HepG2 (cell line): ENCODE measurements around the gene EXOC3L4. TPM values are rescaled to one million over a fixed set of nuclear protein-coding genes. Genes with fewer than 3 reads are reported as not detected.
A peak's percentile ranks its signal among the peaks of the same experiment; 100 is the strongest.

Experiments
- ATAC-seq: fragments of 200-7000 bp; cut with Tn5 transposase; 3 replicates; pipeline ENCODE4 v1.9.1; 2020; ENCODE audit warnings: mild to moderate bottlenecking, moderate library complexity
- BruUV-seq: library from RNA; stranded (reverse); fragments of 400-500 nt; replicated peaks from 2 replicates; lab custom pipeline; 2021; lab: Mats Ljungman, UMichigan
- CTCF ChIA-PET: fragments of 300-600 bp; formaldehyde crosslinking; extraction: SDS; loops from one replicate; lab custom pipeline; 2021; ENCODE audit warnings: low total read pairs, inconsistent platforms, low intra/inter-chr PET ratio; lab: Yijun Ruan, JAX
- POLR2A ChIA-PET: fragments of 350-600 bp; sonication (Branson Sonifier 250); formaldehyde crosslinking; loops from one replicate; lab custom pipeline; 2020; ENCODE audit warnings: antibody characterized with exemption, inconsistent platforms; lab: Yijun Ruan, JAX
- DNase-seq: peaks from one replicate; pipeline ENCODE4 v3.0.0-alpha.2; 2015; ENCODE audit warnings: low spot score
- FAIRE-seq: peaks from 3 replicates; lab custom pipeline; 2011; peaks lifted over from hg19 to GRCh38; lab: Jason Lieb, UNC
- H2AFZ ChIP-seq: one replicate; pipeline ENCODE4 v1.6.1; 2011; ENCODE audit warnings: low read length, inconsistent platforms
- H3K27ac ChIP-seq: fragments of 300-600 bp; 3 replicates; pipeline ENCODE4 v1.8.0; 2011; ENCODE audit warnings: mixed run types, mild to moderate bottlenecking, mixed read lengths, low read length, inconsistent platforms; ENCODE audit not compliant: insufficient read depth; ENCODE audit errors: extremely low read length
- H3K27me3 ChIP-seq, 2 experiments: fragments of 200-600 bp in 1 of 2; 2 replicates in 1 of 2; 3 replicates in 1 of 2; pipeline versions ENCODE4 v1.6.0 to v1.8.0; 2011; ENCODE audit warnings: low read length in 2 of 2, mild to moderate bottlenecking in 2 of 2, moderate library complexity in 2 of 2, inconsistent platforms in 1 of 2; ENCODE audit not compliant: insufficient read depth in 2 of 2, control insufficient read depth in 1 of 2
- H3K36me3 ChIP-seq, 2 experiments: fragments of 200-600 bp in 1 of 2; replicated peaks in 1 of 2; 2 replicates in 1 of 2; 3 replicates in 1 of 2; pipeline versions ENCODE4 v1.5.1 to v1.8.0; 2011; ENCODE audit warnings: low read length in 2 of 2, inconsistent platforms in 1 of 2; ENCODE audit not compliant: insufficient read depth in 2 of 2, control insufficient read depth in 1 of 2
- H3K4me1 ChIP-seq: 2 replicates; pipeline ENCODE4 v1.5.1; 2012; ENCODE audit warnings: low read length, inconsistent platforms; ENCODE audit not compliant: insufficient read depth
- H3K4me2 ChIP-seq: 2 replicates; pipeline ENCODE4 v1.6.0; 2011; ENCODE audit warnings: low read depth, low read length, inconsistent platforms
- H3K4me3 ChIP-seq, 3 experiments: fragments of 200-600 bp in 1 of 3; sonication (generic), shearing (Covaris generic) in 1 of 3; replicated peaks in 1 of 3; 2 replicates each; pipeline ENCODE4 v1.5.1; 2011 to 2016; ENCODE audit warnings: low read length in 3 of 3, inconsistent platforms in 2 of 3, low read depth in 2 of 3, mild to moderate bottlenecking in 2 of 3, control low read depth in 1 of 3, mixed read lengths in 1 of 3; ENCODE audit not compliant: insufficient read depth in 1 of 3
- H3K79me2 ChIP-seq: one replicate; pipeline ENCODE4 v1.6.1; 2011; ENCODE audit warnings: low read length, inconsistent platforms; ENCODE audit not compliant: insufficient read depth
- H3K9ac ChIP-seq: 2 replicates; pipeline ENCODE4 v1.6.0; 2011; ENCODE audit warnings: mild to moderate bottlenecking, low read depth, low read length, inconsistent platforms; ENCODE audit not compliant: insufficient read depth
- H3K9me3 ChIP-seq: 2 replicates; pipeline ENCODE4 v1.5.1; 2012; ENCODE audit warnings: mild to moderate bottlenecking, low read length
- H4K20me1 ChIP-seq: 2 replicates; pipeline ENCODE4 v1.6.0; 2011; ENCODE audit warnings: inconsistent platforms, mild to moderate bottlenecking, low read length, moderate library complexity; ENCODE audit not compliant: insufficient read depth
- AGO2 ChIP-seq: fragments of 200-400 bp; formaldehyde crosslinking; optimal IDR thresholded peaks from 2 replicates; pipeline ENCODE3; 2017; ENCODE audit warnings: mild to moderate bottlenecking, low read depth, low read length, moderate library complexity
- IKZF5 ChIP-seq: IDR thresholded peaks from 2 replicates; pipeline ENCODE4 v1.6.1; 2018; ENCODE audit warnings: missing genetic modification reagents, mild to moderate bottlenecking, missing compliant biosample characterization
- ISL2 ChIP-seq: sonication (generic); formaldehyde crosslinking; IDR thresholded peaks from 2 replicates; pipeline ENCODE4 v1.5.0; 2020; ENCODE audit warnings: missing genetic modification reagents
- MTF2 ChIP-seq: sonication (generic); formaldehyde crosslinking; IDR thresholded peaks from 2 replicates; pipeline ENCODE4 v1.5.0; 2020; ENCODE audit warnings: missing genetic modification reagents, borderline replicate concordance
- NAIF1 ChIP-seq: sonication (generic); formaldehyde crosslinking; IDR thresholded peaks from 2 replicates; pipeline ENCODE4 v1.5.0; 2020; ENCODE audit warnings: mild to moderate bottlenecking, missing genetic modification reagents, borderline replicate concordance
- NFKB2 ChIP-seq: sonication (generic); formaldehyde crosslinking; IDR thresholded peaks from 2 replicates; pipeline ENCODE4 v1.4.0; 2020; ENCODE audit warnings: missing genetic modification reagents, borderline replicate concordance
- RCOR2 ChIP-seq: IDR thresholded peaks from 2 replicates; pipeline ENCODE4 v1.6.1; 2016; ENCODE audit warnings: missing biosample characterization, missing genetic modification reagents
- SATB2 ChIP-seq: sonication (generic); formaldehyde crosslinking; IDR thresholded peaks from 2 replicates; pipeline ENCODE4 v1.5.0; 2020; ENCODE audit warnings: missing genetic modification reagents
- SIN3A ChIP-seq: IDR thresholded peaks from 2 replicates; pipeline ENCODE4 v1.6.1; 2011; ENCODE audit warnings: low read depth, mild to moderate bottlenecking, control low read depth, low read length, borderline replicate concordance
- TCF7 ChIP-seq: sonication (generic); IDR thresholded peaks from 2 replicates; pipeline ENCODE4 v1.6.1; 2016; ENCODE audit warnings: antibody characterized with exemption, low read depth
- ZKSCAN8 ChIP-seq: IDR thresholded peaks from 2 replicates; pipeline ENCODE4 v1.6.1; 2016; ENCODE audit warnings: borderline replicate concordance, missing genetic modification reagents, missing compliant biosample characterization
- ZNF10 ChIP-seq: sonication (generic); formaldehyde crosslinking; IDR thresholded peaks from 2 replicates; pipeline ENCODE4 v1.4.0; 2020; ENCODE audit warnings: mild to moderate bottlenecking, low read depth, missing genetic modification reagents, borderline replicate concordance
- ZNF124 ChIP-seq: sonication (generic); formaldehyde crosslinking; IDR thresholded peaks from 2 replicates; pipeline ENCODE4 v1.4.0; 2020; ENCODE audit warnings: missing genetic modification reagents
- ZNF230 ChIP-seq: sonication (generic); formaldehyde crosslinking; IDR thresholded peaks from 2 replicates; pipeline ENCODE4 v1.4.0; 2020; ENCODE audit warnings: mild to moderate bottlenecking, missing genetic modification reagents
- ZNF354B ChIP-seq: sonication (generic); formaldehyde crosslinking; IDR thresholded peaks from 2 replicates; pipeline ENCODE4 v1.8.0; 2022; ENCODE audit warnings: mild to moderate bottlenecking, missing genetic modification reagents
- ZNF746 ChIP-seq: sonication (generic); formaldehyde crosslinking; IDR thresholded peaks from 2 replicates; pipeline ENCODE4 v1.8.0; 2022; ENCODE audit warnings: mild to moderate bottlenecking, missing genetic modification reagents
- WGBS: methylation state at CpG from one replicate; pipeline ENCODE4 v1.1.6; 2017; ENCODE audit warnings: low lambda C conversion rate; 5-methylcytosine and 5-hydroxymethylcytosine counted together
- in situ Hi-C: cut with HindIII; loops from 2 replicates; pipeline ENCODE4 v1.10.0; 2017; ENCODE audit warnings: low pct_unique_long_range_greater_than_20kb; ENCODE audit not compliant: extremely low pct_ligation_motif_present
- intact Hi-C: fragments of 100-400 bp; cut with micrococcal nuclease; formaldehyde crosslinking; loops from one replicate; pipeline ENCODE4 v1.10.0; 2022; ENCODE audit not compliant: unreplicated experiment
- polyA plus RNA-seq, 8 experiments: library from polyadenylated mRNA; depleted of rRNA in 3 of 8; stranded (reverse) in 7 of 8; unstranded in 1 of 8; fragments of >200 nt; fragmentation: Illumina TruSeq in 4 of 8; extraction: Trizol in 4 of 8; gene quantifications; 2 replicates each; pipeline versions ENCODE4 v1.2.1 to v1.2.3, GENCODE V29; 2011 to 2016; ENCODE audit warnings: low read depth in 4 of 8, missing spikeins in 1 of 8, mixed read lengths in 1 of 8; ENCODE audit not compliant: insufficient read depth in 1 of 8
- total RNA-seq, 5 experiments: library from RNA; depleted of rRNA; stranded (reverse); fragments of >200 nt; fragmentation: Illumina TruSeq; extraction: Trizol; gene quantifications; 2 replicates each; pipeline ENCODE4 v1.2.3, GENCODE V29; 2016; ENCODE audit warnings: low read depth in 1 of 5
- TF ChIP-seq, protein P1 (sequence below): sonication (generic); formaldehyde crosslinking; IDR thresholded peaks from 2 replicates; pipeline ENCODE4 v1.8.1; 2023; ENCODE audit warnings: mild to moderate bottlenecking, inconsistent platforms, moderate library complexity, missing genetic modification reagents, borderline replicate concordance
- TF ChIP-seq, protein P2 (sequence below): sonication (generic); formaldehyde crosslinking; IDR thresholded peaks from 2 replicates; pipeline ENCODE4 v1.4.0; 2020; ENCODE audit warnings: mild to moderate bottlenecking, missing genetic modification reagents
- TF ChIP-seq, protein P3 (sequence below): sonication (generic); formaldehyde crosslinking; IDR thresholded peaks from 2 replicates; pipeline ENCODE4 v1.8.1; 2023; ENCODE audit warnings: mild to moderate bottlenecking, missing genetic modification reagents, borderline replicate concordance

Gene EXOC3L4
- total and polyA plus RNA-seq, 2 of the 13 experiments (the other 11 are each of a cell fraction or from before 2014, with no cell fraction given), result 11.8 to 27.0 TPM

DNA sequence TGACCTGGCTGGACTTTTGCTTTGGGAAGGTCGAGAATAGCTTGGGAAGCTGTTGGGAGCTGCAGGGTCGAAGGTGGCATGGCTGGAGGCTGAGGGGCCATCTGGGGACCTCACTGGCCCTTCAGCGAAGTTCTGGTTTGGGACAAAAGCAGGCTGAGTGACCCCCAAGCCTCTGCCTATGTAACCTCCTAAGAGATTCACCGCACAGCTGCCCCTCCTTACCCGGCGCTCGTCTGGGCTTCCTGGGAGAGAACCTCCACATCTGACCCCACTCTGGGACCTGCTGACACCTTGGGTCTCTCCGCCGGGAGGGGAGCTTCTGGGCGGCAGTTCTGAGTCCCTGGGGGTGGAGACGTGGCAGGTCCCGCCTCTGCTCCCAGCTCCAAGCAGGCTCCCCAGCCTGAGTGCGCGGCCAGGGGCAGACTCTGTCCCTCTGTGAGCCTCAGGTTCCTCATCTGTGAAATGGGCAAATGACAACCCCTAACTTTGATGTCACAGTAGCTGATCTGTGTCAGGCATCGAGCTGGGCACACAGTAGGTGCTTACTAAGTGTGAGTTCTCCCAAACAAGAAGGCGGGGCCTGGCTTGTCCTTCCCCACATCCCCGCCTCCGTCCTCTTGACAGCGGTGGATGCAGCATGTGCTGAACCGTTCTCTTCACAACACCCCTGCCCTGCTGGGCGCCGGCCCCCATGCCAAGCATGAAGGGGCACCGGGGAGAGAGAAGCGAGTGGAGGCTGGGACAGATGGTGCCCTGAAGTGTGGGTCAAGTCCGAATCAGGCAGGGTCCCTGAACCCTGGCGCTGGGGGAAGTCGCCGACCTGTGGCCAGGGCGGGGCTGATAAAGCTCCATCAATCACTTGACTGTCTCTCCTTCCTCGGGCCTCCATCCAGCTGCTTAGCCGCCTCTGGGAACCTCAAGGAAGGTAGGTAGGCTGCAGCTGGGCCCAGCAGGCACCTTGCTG, 3.8 kb downstream of the EXOC3L4 start:
- intact Hi-C loops, result no loop called here
- DNase-seq (no peak), FAIRE-seq (no peak), ATAC-seq (peak; percentile 0; the same call in 2 of the 3 replicates)
- 39% methylated on average over 20 of the region's 31 CpGs for WGBS
- Histone ChIP-seq H3K4me1 (peaks cover 85% of the 10 kb centered on the region), H3K4me2 (peak overlapping the region; percentile 99), H3K4me3 (peak overlapping the region; percentile 36 to 73 (median 63); a peak in 5 of 6 replicates), H3K27me3 (no peaks in the 10 kb centered on the region; a peak in 1 of 5 replicates), H2AFZ (no peak overlapping the region), H4K20me1 (peaks cover 8% of the 10 kb centered on the region; the same call in 1 of the 2 replicates), H3K36me3 (no peaks in the 10 kb centered on the region), H3K9me3 (no peaks in the 10 kb centered on the region), H3K9ac (peak overlapping the region; percentile 87), H3K79me2 (peaks cover 29% of the 10 kb centered on the region), H3K27ac (peak overlapping the region; percentile 99)
- ChIA-PET CTCF (no interaction called here), POLR2A (interaction anchor here (0.6 to 3.9 kb wide), 13 partner anchors 8 to 414 kb away, joined by 3 to 55 read pairs (median 5); partner anchors contain the start of genes EIF5 and LBHD2)
- in situ Hi-C loops, result no loop called here
- BruUV-seq, result no TSS peak
- TF ChIP-seq IKZF5 (CRISPR knock-in tag) (no peak), MTF2 (CRISPR knock-in tag) (no peak), ZNF10 (CRISPR knock-in tag) (no peak), ZNF230 (CRISPR knock-in tag) (0 out of 2 replicates have a peak, but pooled peaks have one; percentile 44), RCOR2 (CRISPR knock-in tag) (peak; percentile 68), ZNF124 (no peak), NAIF1 (no peak), ZNF746 (CRISPR knock-in tag) (no peak), AGO2 (peak; percentile 23), ZNF354B (no peak), ZKSCAN8 (CRISPR knock-in tag) (0 out of 2 replicates have a peak, but pooled peaks have one; percentile 36), TCF7 (no peak), SIN3A (peak; percentile 36; the same call in 1 of the 2 replicates), NFKB2 (no peak), SATB2 (no peak), ISL2 (CRISPR knock-in tag) (no peak)
- TF ChIP-seq, protein P1, sequence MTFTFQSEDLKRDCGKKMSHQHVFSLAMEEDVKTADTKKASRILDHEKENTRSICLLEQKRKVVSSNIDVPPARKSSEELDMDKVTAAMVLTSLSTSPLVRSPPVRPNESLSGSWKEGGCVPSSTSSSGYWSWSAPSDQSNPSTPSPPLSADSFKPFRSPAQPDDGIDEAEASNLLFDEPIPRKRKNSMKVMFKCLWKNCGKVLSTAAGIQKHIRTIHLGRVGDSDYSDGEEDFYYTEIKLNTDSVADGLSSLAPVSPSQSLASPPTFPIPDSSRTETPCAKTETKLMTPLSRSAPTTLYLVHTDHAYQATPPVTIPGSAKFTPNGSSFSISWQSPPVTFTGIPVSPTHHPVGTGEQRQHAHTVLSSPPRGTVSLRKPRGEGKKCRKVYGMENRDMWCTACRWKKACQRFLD, result no peak
- TF ChIP-seq, protein P2, sequence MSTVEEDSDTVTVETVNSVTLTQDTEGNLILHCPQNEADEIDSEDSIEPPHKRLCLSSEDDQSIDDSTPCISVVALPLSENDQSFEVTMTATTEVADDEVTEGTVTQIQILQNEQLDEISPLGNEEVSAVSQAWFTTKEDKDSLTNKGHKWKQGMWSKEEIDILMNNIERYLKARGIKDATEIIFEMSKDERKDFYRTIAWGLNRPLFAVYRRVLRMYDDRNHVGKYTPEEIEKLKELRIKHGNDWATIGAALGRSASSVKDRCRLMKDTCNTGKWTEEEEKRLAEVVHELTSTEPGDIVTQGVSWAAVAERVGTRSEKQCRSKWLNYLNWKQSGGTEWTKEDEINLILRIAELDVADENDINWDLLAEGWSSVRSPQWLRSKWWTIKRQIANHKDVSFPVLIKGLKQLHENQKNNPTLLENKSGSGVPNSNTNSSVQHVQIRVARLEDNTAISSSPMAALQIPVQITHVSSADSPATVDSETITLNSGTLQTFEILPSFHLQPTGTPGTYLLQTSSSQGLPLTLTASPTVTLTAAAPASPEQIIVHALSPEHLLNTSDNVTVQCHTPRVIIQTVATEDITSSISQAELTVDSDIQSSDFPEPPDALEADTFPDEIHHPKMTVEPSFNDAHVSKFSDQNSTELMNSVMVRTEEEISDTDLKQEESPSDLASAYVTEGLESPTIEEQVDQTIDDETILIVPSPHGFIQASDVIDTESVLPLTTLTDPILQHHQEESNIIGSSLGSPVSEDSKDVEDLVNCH (CRISPR knock-in tag), result no peak
- TF ChIP-seq, protein P3, sequence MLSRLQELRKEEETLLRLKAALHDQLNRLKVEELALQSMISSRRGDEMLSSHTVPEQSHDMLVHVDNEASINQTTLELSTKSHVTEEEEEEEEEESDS, result no peak
